KOPT-K1 (cell line): Measurements from ENCODE around the gene KCTD16.

Experiments
- H3K27ac ChIP-seq: fragments of 200-600 bp; sonication (generic); 2 replicates; pipeline ENCODE4 v1.5.1; 2016; ENCODE audit warnings: antibody characterized with exemption, mild to moderate bottlenecking, low read depth, low read length; ENCODE audit not compliant: poor library complexity, severe bottlenecking
- H3K36me3 ChIP-seq: fragments of 200-600 bp; sonication (generic); 2 replicates; pipeline ENCODE4 v1.5.1; 2017; ENCODE audit warnings: antibody characterized with exemption, mild to moderate bottlenecking, low read length, moderate library complexity; ENCODE audit not compliant: insufficient read depth
- H3K9me3 ChIP-seq: fragments of 200-600 bp; sonication (generic); 2 replicates; pipeline ENCODE4 v1.5.1; 2017; ENCODE audit warnings: antibody characterized with exemption, low read length, mild to moderate bottlenecking; ENCODE audit not compliant: insufficient read depth, poor library complexity, severe bottlenecking

Gene KCTD16

GRCh38 chr5:144336191-144336961, 165.7 kb downstream of the KCTD16 start:
- Histone ChIP-seq H3K36me3 (no peaks in the 10 kb centered on the region), H3K9me3 (no peaks in the 10 kb centered on the region), H3K27ac (no peak overlapping the region)

- no peaks in the 10 kb centered on the region for H3K36me3 ChIP-seq
- H3K27ac ChIP-seq = no peak overlapping the region
- H3K9me3 ChIP-seq = no peaks in the 10 kb centered on the region
Measured at GRCh38 chr5:144352330-144352729, 181.7 kb downstream of the KCTD16 start.

GRCh38 chr5:144352732-144353317, 182.2 kb downstream of the KCTD16 start:
- Histone ChIP-seq H3K36me3 (no peaks in the 10 kb centered on the region), H3K9me3 (no peaks in the 10 kb centered on the region), H3K27ac (no peak overlapping the region)

- Histone ChIP-seq H3K36me3 (no peaks in the 10 kb centered on the region), H3K27ac (no peak overlapping the region), H3K9me3 (no peaks in the 10 kb centered on the region)
Measured at GRCh38 chr5:144356489-144356888, 185.8 kb downstream of the KCTD16 start.

GRCh38 chr5:144361406-144361805, 190.7 kb downstream of the KCTD16 start:
- H3K36me3 ChIP-seq = no peaks in the 10 kb centered on the region
- no peaks in the 10 kb centered on the region for H3K9me3 ChIP-seq
- no peak overlapping the region for H3K27ac ChIP-seq

GRCh38 chr5:144365885-144366284, 195.2 kb downstream of the KCTD16 start:
- no peak overlapping the region for H3K27ac ChIP-seq
- H3K9me3 ChIP-seq = no peaks in the 10 kb centered on the region
- no peaks in the 10 kb centered on the region for H3K36me3 ChIP-seq

- Histone ChIP-seq H3K36me3 (no peaks in the 10 kb centered on the region), H3K9me3 (no peaks in the 10 kb centered on the region), H3K27ac (no peak overlapping the region)
Measured at GRCh38 chr5:144367991-144368390, 197.3 kb downstream of the KCTD16 start.

- H3K27ac ChIP-seq = no peak overlapping the region
- no peaks in the 10 kb centered on the region for H3K36me3 ChIP-seq
Measured at GRCh38 chr5:144368556-144368955, 197.9 kb downstream of the KCTD16 start.

GRCh38 chr5:144369006-144369405, 198.3 kb downstream of the KCTD16 start:
- Histone ChIP-seq H3K27ac (no peak overlapping the region), H3K9me3 (no peaks in the 10 kb centered on the region), H3K36me3 (no peaks in the 10 kb centered on the region)

More at GRCh38 chr5:144368556-144368955, 197.9 kb downstream of the KCTD16 start:
- H3K9me3 ChIP-seq = no peaks in the 10 kb centered on the region

GRCh38 chr5:144370273-144370672, 199.6 kb downstream of the KCTD16 start:
- H3K9me3 ChIP-seq = no peaks in the 10 kb centered on the region
- no peak overlapping the region for H3K27ac ChIP-seq
- H3K36me3 ChIP-seq = no peaks in the 10 kb centered on the region

GRCh38 chr5:144374637-144375036, 204.0 kb downstream of the KCTD16 start:
- H3K9me3 ChIP-seq = no peaks in the 10 kb centered on the region
- H3K36me3 ChIP-seq = no peaks in the 10 kb centered on the region
- no peak overlapping the region for H3K27ac ChIP-seq

- Histone ChIP-seq H3K9me3 (no peaks in the 10 kb centered on the region), H3K27ac (no peak overlapping the region), H3K36me3 (no peaks in the 10 kb centered on the region)
Measured at GRCh38 chr5:144377207-144377606, 206.5 kb downstream of the KCTD16 start.

GRCh38 chr5:144378681-144379080, 208.0 kb downstream of the KCTD16 start:
- Histone ChIP-seq H3K27ac (no peak overlapping the region), H3K36me3 (no peaks in the 10 kb centered on the region), H3K9me3 (no peaks in the 10 kb centered on the region)

GRCh38 chr5:144385597-144385996, 214.9 kb downstream of the KCTD16 start:
- Histone ChIP-seq H3K9me3 (no peaks in the 10 kb centered on the region), H3K27ac (no peak overlapping the region), H3K36me3 (no peaks in the 10 kb centered on the region)

GRCh38 chr5:144386315-144386714, 215.6 kb downstream of the KCTD16 start:
- H3K36me3 ChIP-seq = no peaks in the 10 kb centered on the region
- no peaks in the 10 kb centered on the region for H3K9me3 ChIP-seq
- H3K27ac ChIP-seq = no peak overlapping the region

GRCh38 chr5:144390133-144390532, 219.5 kb downstream of the KCTD16 start:
- Histone ChIP-seq H3K36me3 (no peaks in the 10 kb centered on the region), H3K27ac (no peak overlapping the region), H3K9me3 (no peaks in the 10 kb centered on the region)
